ENCODE data around the gene RTN1.

DNA sequence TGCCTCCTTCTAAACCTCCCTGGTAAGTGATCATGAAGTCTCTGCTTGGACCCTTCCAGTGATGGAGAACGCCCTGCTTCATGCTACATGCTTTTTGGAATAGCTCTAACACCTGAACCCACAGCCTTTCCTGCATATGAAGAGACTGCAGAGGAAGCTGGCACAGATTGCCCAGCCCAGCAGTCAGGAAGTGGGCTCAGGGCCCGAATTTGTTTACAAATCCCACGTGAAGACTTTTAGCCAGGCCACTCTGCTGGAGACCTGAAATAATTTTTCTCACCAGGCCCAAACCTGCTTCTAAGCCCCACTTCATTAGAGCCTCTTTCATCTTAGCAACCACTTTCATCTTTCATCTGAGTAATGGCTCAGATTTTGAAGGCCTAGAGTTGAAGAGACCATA is 22.9 kb downstream of the RTN1 start:
- TF ChIP-seq CTCF (IDR thresholded peaks at IDR 0.05 in 8 of 11, conservative IDR thresholded peaks at IDR 0.05 in 3 of 11), result no peak
- no peak for TF ChIP-seq POLR2A (IDR thresholded peaks at IDR 0.05)

Data from spleen (tissue), 7 donors.